Fibroblast of skin of scalp (primary cell): ENCODE results near the gene SAPCD1. TPM values are rescaled to one million over a fixed set of nuclear protein-coding genes. Genes with fewer than 3 reads are reported as not detected.

Experiments
- DNase-seq: peaks from one replicate; pipeline ENCODE4 v3.0.0-alpha.2; 2013
- polyA plus RNA-seq, 2 experiments: library from polyadenylated mRNA; unstranded; fragments of 120-200 nt; gene quantifications; one replicate each; pipeline ENCODE4 v1.2.1, GENCODE V29; 2013; ENCODE audit not compliant: insufficient read length in 2 of 2

Gene SAPCD1
- polyA plus RNA-seq (2013, experiment 1 of 2; ENCODE audit: insufficient read length): 2.4 TPM
- 3.2 TPM for polyA plus RNA-seq (2013, experiment 2 of 2; ENCODE audit: insufficient read length)

DNA sequence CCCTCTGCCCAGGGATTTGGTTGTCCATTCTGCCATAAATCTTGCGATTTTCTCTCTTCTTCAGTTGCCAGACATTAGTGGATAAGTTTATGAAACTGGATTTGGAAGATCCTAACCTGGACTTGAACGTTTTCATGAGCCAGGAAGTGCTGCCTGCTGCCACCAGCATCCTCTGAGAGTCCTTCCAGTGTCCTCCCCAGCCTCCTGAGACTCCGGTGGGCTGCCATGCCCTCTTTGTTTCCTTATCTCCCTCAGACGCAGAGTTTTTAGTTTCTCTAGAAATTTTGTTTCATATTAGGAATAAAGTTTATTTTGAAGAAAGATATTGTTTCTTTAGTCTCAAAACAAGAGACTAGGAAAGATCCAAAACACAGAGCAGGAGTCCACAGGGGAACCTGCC is at the start of gene SAPCD1:
SAPCD1 (plus strand) TSS at position 301 of the 400 bp plus-strand sequence. CDS start 399 bp downstream, outside the sequence.
- DNase-seq: no peak

DNA sequence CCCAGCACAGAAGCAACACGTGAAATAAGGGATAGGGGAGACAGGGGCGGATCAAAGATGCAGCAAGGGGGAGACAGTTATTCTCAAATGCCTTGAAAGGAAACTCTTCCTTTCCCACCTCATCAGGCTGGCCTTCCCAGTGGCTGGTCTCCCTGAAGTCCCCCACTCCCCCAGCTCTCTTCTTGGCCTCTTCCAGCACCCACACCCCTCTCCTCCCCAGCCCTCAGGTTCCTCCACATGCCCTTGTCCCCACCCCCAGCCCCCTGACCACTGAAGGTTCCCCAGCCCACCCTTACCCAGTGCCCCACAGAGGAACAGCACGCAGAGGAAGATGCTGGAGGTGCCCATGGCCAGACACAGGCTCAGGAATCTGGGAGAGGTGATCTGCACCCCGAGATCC is 49.0 kb upstream of the SAPCD1 start:
- no peak for DNase-seq

DNA sequence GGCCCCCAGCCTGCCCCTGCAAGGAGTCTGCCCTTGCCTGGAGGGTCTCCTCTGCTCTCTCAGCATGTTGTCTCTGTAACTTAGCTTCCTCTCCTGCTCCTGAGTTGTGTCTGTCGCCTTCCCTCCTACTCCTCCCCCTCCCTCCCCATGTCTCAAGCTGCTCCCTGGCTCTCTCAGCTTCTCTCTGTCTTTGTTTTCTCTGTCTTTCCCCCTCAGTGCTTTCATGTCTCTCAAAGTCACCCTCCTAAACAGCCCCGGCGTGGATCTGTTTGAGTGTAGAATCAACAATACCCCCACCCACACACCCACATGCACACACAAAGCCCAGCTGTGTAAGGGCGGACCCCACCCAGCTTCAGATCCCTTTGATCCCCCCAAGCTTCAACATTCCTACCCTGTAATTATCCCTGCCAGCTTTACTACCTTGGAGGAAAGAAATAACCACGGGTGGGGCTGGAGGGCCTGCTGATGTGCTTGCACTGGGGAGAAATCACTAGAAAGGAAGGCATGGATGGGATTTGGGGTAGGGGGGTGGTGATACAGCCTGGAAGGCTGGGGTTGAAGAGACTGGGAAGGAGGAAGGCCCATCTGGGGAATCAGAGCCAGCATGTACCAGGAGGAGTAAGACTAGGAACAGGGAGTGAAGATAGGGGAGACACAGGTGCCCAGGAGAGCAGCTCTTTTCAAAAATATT is 48.3 kb upstream of the SAPCD1 start:
- DNase-seq: no peak

DNA sequence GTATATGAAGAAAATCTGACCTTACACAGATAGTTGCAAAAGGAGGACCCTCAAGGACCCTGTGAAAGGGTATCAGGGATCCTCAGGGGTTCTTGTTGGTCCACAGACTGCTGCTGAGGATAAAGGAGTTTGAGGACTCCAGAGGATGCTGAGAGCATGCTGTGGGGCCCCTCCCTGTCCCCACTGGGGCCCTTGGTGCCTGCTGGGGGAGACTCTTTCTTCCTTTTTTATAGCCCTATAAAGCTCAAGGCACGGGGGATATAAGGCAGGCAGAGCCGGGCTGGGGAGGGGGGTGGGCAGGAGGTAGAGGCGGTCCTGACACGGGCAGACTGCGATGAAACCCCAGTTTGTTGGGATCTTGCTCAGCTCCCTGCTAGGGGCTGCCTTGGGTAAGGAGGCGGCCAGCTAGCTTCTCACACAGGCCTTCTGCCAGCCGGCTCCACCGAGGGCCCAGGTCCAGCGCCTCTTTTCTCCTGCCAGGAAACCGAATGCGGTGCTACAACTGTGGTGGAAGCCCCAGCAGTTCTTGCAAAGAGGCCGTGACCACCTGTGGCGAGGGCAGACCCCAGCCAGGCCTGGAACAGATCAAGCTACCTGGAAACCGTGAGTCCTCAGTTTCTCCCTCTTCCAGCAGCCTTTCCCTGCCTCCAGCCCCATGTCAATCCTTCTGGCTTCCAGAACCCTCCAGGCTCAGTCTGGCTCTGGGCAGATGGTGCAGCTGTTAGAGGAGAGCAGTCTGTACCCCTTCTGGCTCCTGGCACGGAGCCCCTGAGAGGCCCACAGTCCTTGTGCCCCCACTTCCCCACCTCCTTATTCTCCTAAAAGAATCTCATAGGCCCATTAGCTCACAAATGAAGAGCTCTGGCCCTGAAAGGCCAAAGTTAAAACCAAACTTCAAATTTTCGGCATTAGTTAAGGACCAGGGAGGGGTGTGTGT is 47.2 kb upstream of the SAPCD1 start, which contains the start of gene LY6G6D:
LY6G6D (plus strand) TSS at position 327 of the 937 bp plus-strand sequence; CDS start at position 335, 8 bp downstream.
- DNase-seq: no peak

DNA sequence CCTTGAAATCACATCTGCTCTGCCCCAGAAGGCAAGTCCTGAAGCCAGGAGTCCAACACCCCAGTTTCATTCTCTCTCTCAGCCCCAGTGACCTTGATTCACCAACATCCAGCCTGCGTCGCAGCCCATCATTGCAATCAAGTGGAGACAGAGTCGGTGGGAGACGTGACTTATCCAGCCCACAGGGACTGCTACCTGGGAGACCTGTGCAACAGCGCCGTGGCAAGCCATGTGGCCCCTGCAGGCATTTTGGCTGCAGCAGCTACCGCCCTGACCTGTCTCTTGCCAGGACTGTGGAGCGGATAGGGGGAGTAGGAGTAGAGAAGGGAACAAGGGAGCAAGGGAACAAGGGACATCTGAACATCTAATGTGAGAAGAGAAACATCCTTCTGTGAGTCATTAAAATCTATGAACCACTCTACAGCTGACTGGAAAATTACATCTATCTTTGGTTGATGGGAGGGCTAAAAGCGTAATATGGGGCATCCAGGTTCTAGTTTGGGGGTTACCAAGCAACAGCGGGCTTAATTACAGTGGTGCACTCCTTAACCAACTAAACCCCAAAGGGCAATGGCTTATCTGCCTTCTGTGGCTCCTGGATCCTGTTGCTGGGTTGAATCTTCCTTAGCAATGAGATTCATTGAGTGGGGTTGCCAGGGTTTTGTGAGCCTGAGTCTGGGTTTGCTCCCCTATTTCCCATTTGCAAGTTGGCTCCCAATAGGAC is 44.8 kb upstream of the SAPCD1 start:
- no peak for DNase-seq

DNA sequence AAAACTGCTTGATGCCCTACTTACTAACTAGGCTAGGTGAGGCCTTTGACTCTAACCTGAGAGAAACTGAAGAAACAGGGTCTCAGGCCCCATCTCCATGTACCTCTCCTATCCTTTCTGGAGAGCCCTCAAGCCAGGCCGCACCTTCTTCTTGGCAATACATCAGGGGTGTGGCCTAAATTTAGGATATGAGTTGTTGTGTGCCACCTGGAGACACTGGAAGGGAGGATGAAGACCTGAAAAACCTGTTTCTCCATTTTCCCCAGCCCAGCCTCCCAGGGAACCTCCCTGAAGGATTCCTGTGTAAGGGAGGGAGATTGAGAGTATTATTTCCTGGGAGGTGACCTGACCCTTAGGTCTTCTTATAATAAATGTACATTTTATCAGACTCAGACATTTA is 44.2 kb upstream of the SAPCD1 start:
- no peak for DNase-seq

DNA sequence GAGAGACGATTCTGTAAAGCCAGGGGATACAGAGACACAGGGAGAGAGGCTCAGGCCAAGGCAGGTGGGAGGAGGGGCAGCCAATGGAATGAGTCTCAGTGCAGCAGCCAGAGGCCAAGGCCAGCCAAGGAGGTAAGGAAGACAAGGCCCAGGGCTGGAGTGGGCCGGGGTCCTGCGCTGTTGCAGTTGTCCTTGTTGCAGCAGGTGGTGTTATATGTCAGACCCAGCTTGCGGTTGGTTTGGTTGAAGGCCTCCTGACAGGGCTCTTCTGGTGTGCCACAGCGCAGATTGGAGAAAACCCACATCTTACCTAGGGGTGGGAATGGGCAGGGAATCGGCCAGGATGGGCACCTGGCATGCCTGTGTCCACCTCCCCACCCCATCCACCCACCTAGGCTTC is 43.5 kb upstream of the SAPCD1 start:
- DNase-seq: no peak

DNA sequence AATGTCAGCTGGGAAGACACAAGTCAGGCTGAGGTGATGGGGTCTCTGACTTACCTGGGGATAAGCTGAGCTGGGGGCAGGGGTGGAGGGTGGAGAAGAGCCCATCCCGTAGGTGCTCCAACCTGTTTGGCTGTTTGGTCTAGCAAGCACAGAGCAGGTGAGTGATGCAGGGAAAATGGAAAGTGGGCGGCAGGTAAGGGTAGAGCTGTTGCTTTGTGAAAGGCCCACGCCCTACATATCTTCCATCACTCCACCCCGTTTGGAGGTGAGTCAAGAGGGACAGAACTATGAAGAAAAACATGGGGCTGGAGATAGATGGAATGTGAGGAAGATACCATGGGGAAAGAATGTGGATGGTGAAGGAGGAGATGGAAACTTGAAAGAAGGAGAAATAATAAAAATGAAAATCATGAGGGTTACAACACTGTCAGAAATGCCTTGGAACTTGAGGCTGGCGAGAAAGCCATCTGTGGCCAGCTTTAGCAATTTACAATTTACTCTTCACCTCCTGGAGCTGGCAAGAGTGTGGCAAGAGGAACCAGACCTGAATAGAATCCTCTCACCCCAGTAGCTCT is 42.2 kb upstream of the SAPCD1 start:
- DNase-seq: no peak

DNA sequence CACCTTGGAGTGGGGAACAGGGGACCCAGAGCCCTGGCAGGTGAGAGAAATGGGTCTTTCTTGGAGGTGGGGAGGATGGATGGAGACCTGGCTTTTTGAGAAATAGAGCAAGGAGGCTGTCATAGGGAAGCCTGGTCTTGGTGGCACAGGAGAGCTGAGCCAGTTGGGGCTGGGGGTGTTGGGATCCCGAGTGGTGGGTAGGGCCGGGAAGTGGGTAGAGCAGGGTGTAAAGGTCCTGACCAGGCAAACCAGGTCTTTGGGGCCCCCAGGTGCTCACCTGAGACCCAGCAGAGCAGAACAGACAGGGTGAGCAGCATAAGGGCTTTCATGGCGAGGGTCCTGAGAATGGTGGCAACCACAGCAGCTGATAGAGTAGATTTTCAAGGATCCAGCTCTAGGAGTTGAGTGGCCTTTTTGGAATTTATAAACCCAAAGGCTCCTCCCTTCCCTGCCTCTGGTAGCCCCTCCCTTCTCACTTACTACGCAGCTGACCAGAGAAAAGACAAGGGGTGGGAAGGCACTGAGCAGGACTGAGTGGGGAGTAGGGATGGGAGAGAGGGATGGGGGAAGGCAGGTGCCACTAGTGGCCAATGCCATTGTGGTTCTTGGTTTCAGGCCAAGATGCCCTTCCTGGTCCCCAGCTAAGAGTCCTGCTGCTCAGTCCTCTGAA is 41.0 kb upstream of the SAPCD1 start, which contains the start of gene LY6G6C:
LY6G6C (minus strand) TSS at position 396 of the 670 bp plus-strand sequence; CDS start at position 329, 67 bp downstream.
- no peak for DNase-seq

DNA sequence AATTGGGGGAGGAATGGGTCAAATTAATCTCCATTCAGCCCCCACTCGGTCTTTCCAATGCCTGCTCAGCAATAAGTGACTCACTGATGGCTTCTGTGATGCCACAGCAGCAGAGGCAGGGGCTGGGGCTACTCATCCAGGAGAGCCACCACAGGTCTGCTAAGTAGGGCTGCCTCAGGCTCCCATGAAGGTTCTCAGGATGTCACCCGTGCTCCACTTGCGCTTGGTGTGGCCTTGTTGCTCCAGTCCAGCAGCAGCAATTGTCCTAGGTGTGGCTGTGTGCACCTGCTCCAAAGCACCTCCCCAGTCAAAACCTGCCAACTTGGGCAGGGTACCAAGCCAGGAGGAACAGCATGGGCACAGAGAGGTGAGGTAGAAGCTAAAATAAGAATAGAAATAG is 40.3 kb upstream of the SAPCD1 start:
- DNase-seq: no peak

DNA sequence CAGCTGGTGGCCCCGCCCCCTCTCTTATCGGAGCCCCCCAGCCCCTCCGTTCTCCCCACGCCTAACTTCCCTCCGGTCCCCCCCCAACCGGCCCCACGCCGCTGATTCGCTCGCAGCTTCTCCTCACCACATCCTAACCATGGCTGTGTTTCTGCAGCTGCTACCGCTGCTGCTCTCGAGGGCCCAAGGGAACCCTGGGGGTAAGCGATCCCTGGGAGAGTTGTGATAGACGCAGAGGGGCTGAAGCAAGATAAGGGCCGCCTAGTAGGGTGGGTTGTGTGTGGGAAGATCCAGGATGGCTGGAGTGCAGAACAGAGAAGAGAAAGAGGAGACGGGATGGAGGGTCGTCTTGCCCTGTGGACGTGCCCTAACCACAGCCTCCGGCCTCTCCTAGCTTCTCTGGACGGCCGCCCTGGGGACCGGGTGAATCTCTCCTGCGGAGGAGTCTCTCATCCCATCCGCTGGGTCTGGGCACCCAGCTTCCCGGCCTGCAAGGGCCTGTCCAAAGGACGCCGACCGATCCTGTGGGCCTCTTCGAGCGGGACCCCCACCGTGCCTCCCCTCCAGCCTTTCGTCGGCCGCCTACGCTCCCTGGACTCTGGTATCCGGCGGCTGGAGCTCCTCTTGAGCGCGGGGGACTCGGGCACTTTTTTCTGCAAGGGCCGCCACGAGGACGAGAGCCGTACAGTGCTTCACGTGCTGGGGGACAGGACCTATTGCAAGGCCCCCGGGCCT is 39.0 kb upstream of the SAPCD1 start, which contains the start of gene MPIG6B:
MPIG6B (plus strand) TSS at position 129 of the 735 bp plus-strand sequence; CDS start at position 140, 11 bp downstream.
- DNase-seq: no peak

DNA sequence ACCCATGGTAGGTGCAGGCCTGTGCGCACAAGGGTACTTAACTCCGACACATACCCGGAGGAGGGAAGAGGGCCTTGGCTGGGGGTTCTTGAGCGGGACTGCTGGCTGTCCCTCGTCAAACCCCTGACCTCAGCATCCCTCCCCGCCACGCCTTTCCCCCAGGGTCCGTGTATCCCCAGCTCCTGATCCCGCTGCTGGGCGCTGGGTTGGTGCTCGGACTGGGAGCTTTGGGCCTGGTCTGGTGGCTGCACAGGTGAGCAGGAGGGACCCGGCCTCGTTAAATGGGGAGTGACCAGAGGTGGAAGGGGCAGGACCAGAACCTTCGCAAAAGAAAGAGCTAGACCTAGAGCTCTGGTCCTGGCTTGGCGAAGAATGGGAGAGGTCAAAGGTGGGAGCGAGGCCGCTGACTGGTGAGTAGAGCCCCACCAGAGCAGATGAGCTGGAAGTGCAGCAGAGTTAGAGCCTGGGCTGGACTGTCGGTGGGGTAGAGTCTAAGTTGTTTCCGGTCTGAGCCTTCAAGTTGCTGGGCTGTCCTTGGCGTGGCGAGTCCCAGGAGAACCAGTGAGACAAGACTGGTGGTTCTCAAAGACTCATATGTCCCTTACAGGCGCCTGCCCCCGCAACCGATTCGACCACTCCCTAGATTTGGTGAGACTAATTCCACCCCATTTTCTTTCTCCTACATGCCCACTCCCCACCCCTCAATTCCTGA is 38.3 kb upstream of the SAPCD1 start:
- no peak for DNase-seq

DNA sequence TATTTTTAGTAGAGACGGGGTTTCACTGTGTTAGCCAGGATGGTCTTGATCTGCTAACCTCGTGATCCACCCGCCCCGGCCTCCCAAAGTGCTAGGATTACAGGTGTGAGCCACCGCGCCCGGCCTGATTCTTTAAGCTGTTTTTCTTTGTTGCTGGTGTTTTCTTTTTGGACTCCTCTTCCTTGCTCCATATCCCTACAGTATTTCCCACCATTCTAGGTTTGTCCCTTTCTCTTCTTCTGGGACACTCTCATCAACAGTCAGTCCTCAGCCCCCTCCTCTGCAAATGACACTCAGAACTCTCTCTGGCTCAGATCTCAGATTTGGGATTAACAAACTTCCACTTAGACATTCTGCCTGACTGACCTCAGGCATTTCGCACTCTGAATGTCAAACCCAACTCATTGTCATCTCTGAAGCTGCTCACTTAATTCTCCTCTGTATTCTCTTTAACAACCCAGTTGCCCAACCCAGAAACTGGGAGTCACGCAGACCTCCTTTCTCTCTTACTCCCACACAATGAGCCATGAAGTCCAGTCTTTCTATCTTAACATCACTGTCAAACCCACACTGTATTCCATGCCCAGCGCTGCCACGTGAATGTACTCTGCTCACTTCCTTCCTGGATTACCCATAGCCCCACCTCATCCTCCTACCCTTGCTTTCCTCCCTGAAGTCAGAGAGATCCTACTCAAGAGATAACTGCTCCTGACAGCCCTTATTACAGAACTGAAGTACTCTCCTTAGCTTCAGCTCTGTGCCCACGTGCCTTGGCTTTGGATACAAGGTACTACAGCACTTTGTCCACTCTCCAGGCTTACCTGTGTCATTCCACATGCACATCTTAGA is 36.7 kb upstream of the SAPCD1 start:
- no peak for DNase-seq

DNA sequence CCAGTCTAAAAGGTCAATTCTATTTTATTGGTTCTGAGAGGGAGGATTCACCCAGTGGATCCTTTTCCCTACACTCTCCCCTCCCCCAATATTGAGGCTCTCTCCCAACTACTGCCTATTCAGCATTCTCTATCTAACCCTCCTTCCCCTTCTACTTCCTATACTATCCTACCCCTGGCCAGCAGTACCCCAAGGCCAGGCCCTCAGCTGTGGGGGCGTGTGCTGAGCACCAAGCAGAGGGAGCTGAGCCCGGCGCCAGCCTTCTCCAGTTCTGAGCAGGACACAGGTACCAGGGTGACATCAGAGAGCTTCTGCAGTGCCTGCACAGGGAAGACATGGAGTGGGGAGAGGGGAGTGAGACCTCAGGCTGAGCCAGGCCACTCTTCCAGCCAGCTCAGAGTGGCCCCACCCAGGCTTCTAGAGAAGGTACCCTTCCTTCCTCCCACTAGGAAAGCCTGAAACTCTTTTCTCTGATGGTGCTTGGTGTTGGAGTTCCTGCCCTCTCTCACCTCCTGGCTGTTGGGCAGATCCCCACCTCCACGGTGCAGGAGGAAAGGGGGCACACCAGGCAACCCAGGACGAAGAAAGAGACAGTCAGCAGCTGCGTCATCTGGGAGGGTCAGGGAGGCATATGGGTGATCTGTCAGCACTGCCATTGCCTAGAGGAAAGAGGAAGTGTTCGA is 35.3 kb upstream of the SAPCD1 start:
- DNase-seq: no peak

DNA sequence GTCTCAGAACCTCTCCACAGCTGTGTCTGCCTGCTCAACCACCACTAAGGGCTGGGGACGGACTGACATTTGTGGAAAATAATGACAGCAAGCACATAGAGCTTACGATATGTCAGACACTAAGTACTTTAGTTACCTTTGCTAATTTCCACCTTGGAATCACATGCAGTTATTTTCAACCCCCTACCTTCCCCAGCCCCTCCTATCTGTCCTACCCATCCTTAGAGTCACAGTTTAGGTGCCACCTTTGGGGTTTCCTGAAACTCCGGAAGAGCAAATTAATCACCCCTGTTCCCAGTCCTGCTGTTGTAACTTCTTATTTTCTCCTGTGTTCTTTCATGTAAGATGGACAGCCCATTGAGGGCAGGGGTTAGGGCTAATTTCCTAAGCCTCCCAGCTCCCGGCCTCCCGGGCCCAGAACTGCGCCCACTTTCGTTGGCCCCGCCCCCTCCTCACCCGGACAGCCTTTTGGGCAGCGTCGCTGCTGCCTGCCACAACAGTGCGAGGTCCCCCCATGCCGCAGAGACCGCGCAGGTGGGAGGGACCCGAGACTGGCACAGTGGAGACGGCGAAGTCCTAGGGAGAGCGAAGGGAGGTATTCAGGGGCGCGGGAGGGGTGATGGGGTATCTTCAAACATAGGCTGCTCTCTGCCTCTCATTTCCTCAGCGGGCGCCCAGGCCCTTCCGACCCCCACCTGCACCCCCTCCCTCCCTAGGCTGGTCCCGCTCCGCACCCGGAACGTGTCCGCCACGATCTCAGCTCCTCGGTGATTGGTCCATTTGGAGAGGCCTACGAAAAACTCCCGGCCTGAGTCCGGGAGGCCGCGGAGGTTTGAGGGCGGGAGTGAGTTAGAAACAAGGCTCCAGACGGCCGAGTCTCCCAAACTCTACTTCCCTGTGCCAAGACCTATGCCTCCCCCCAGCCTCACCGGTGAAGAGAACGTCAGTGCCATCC is 34.5 kb upstream of the SAPCD1 start:
- no peak for DNase-seq

DNA sequence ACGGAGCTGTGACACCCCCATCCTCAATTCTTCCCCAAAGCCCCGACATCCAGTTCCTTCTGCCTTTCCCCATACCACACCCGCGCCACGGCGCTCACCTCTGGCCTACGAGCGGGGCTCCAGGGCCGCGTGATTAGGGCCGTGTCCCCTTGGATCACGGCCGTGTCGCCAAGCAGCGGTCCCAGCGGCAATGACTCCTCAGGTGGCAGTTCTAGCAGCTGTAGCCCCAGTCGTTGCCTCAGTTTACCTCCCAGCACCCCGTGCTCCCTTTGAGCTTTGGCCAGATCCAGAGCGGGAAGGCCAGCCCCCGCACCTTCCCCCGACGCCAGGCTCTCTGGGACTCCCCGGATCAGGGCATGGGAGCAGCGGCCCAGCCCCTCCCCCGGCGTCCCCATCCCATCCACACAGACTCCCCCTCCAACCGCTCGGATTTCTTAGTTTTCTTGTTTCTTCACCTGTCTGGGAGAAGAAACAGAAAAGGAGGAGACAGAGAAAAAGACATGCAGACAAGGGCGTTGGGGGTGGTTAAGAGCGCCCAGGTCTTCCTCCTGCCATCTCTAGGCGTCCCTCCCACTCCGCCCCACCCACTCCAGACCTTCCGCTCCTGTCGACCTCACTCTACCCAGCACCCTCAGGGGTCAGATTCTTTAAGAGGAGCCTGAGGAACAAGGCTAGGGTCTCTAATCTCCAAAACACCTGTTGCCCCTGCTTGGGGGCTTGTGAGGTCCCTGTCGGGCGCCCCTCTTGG is 33.5 kb upstream of the SAPCD1 start, which contains the start of gene DDAH2:
DDAH2 (minus strand) TSS at position 533 of the 748 bp plus-strand sequence; CDS start at position 395, 138 bp downstream.
- DNase-seq: no peak
